GM21447 (cell line): ENCODE data around the gene FXYD6.
"Not testable (repeated sequence)": the region's sequence is repeated elsewhere in the genome, so short reads cannot be mapped to it uniquely, and the experiment has no call there.

Source experiments
- ATAC-seq: cut with Tn5 transposase; IDR thresholded peaks from one replicate; pipeline ENCODE4 v1.9.1; 2021; ENCODE audit not compliant: unreplicated experiment

The FXYD6 gene

DNA sequence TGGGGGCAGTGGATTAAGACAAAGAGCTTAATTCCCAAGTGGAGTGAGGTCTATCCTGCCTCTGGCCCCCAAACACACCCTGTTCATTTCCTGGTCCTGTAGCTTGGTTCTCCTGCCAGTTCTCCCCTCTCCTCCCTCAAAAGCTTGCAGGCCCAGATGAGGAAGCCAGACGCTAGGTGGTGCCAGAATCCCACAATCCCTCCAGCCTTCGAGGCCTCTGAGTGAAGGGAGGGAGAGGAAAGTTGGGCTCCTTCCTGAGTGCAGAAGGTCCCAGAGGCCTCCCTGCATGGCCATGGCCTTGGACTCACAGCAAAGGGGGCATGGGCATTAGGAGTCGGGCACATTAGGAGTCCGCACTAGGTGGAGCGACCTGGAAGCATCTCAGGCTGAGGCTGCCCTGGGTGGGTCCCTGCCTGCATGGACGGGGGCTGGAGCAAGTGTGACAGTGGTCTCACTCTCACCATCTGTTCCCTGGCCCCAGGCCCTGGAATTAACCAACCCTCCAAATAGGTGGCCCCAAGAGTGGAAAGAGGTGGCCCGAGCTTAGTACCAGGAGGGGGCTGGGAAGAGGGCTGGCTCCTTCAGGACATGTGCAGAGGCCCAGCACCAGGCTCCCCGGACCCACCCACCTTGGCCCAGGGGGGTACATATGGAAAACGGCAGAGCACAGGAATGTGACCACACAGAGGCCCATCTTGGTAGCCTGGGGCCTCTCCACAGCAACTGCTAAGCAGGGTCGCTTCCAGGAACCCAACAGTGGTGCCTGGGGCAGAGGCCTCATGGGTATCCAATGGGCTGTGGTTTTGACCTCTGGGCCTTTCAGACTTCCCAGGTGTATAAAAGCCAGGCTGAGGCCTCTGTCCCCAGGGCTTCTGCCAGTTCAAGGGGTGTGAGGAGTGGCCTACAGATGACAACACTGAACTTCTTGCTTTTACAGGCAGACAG is 57.1 kb downstream of the FXYD6 start:
- ATAC-seq, result no peak

DNA sequence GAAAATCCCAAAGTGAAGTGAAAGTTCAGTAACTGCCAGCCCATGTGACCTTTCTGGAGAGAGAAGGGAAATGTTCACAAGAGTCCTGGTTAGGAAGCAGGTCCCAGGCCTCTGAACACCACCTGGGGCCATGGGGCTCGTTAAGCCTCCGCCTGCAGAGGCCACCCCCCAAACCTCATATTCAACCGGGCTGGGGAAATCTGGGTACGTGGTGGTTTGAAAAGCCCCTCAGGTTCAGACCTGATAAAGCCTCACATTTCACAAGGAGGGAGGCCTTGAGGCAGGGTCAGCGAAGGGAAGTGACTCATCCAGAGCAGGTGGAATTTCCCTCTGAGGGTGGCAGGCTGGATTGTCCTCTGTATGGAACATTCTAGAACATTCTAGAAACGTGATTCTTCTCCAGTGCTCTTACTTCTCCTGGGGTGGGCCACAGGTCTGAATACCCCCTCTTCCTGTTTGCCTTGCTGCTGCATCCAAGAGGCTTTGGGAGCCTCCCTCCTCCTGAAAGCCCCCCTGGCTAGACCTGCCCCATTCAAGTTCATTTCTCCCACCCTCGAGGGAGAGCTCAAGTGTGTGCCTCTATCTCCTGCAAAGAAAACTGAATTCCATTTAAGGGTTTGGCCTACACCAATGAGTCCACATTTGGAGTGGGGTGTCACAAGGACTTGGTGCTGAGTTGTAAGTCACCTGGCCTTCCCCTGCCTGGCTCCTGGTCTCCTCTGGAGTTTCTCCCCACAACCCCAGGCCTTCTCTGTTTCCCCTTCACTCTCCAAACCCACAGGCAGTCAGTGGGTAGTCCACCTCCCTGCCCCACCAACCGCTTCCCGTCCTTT is 58.2 kb downstream of the FXYD6 start:
- peak; percentile 12 for ATAC-seq

DNA sequence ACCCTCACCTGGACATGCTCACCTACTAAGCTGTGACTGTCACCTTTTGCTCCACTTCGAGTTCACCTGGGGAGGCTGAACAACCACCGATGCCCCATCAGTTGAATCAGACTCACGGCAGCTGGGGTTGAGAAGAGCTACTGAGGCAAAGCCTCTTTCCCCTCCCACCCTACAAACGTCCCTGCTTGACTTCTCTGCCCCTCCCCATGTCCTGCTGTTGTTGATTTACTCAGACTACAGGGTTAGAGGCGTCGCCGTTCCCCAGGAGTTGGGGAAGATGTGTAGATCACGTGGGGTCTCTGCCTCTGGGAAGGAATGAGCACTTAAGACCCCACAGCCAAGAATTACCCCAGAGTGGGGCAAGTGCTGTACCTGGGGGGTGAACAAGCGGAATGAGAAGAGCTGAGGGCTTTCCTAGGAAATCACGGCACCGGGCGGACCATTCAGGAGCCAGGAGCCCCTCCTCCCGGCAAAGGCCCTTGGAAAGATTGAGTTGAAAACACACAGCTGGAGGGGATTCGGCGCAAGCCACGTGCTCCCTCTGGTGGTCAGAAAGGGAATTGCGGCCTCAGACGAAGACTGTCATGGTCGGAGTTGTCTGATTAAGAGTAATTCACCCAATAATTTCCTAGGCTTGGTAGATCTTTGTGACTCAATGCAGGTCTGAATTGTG is 59.0 kb downstream of the FXYD6 start:
- peak; percentile 22 for ATAC-seq

DNA sequence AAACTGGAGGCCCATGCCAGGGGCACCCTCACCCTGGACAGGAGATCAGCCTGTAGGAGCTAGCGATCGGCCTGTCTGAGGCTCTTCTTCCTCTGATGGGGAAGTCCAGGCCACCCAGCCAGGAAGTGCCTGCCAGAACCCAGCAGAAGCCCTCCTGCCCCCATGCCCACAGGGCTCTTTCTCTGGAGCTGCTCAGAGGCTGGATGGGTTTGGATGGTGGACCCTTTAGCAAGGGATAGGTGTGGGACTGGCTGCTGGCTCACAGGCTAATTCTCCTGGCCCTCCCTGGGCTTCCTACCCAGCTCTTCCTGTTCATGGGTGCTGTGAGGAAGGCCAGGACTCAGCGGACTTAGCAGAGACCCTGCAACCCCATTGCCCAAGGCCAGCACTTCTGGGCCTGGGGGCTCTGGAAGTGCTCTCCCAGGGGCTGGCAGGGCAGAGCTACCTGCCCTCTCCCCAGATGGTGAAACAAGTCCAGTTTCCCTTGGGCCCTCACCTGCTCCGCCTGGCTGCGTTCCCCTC is 59.6 kb downstream of the FXYD6 start:
- ATAC-seq, result no peak

DNA sequence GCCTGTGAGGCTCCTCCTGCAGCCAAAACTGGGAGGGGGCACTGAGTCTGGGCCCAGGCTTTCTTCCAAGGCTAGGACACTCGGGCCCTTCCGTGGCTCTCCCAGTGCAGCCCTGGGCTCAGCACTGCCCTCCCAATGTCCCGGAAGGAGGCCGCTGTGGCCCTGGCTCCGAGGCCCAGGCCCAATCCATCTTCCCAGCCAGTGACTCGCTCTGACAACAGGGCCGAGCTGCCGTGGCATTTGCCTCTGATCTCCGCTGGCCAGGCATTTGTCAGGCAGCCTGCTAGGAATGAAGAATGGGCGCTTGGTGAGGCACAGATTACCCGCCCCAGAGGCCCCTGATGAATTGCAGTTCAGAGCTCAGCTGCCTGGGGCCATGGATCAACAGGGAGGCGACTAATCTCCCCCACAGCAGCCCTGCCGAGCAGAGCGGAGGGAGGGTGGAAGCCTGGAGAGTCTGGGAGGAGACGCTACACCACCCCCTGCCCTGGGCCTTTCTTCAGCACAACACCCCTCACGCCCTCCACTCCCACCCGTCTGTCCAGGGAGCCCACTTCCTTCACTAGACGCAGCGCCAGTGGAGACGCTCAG is 60.2 kb downstream of the FXYD6 start:
- ATAC-seq, result no peak

DNA sequence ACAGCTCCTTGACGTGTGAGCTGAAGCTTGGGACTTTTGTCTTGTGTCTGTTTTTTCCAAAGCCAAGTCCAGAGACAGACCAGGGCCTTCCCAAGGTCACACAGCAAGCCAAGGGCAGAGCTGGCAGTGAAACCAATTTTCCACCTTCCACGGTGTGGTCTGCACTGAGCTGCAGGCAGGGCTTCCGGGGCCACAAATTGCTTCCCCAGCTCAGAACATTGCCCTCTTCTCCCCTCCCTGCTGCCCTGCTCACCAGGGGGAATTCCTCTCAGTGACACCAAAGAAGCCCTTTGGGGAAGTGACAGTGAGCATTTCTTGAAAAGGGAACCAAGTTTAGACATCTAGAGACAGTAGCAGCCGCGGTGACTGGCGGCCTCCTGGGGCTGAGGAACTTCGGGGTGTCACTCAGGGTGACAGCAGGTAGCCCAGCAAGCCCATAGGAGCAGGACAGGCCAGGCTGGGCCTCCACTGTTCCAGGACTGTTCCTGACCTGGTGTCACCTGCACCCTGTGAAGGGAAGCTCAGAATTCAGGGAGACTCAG is 61.1 kb downstream of the FXYD6 start:
- ATAC-seq, result peak; percentile 65

DNA sequence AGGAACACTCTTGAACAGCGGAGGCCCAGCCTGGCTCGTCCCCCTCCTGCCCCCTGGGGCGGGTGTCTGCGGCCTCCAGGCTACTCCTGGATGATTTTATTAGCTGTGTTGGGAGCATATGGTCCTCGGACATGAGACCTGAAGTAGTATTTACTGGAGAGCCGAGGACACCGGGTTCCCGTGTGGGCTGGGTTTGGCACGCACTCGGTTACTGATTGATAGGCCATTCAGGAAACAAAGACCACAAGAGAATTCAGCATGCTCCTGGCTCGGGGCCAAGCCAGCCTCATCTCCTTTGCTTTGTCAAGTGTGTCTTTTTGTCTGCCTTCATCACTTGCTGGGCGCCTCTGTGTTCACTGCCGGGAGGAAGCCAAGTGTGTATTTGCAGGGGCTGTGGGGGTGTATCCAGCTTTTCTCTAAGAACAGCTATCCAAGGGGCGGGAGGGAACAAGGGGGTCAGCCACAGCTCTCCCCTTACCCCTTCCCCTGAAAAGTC is 61.6 kb downstream of the FXYD6 start:
- ATAC-seq, result peak; percentile 48

DNA sequence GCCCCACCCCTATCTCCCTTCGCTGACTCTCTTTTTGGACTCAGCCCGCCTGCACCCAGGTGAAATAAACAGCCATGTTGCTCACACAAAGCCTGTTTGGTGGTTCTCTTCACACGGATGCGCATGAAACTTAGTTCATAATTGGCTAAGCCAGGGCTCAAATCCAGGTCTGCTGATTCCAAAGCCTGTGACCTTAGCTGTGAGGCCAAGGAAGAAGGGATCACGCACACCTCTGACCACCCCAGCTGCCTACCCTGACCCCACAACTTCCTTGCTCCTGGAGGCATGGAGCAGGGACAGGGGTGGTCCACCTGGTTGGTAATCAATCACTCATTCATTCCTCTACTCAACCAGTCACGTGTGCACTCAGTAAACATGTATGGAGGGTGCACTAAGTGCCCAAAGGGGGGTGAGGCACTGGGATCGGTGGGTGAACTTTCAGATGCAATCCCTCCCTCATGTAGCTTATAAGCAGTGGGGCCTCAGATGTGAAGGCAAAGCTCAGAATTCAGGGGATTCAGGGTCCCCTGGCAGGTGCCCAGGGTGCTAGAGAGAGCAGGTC is 62.2 kb downstream of the FXYD6 start:
- ATAC-seq, result peak; percentile 6

DNA sequence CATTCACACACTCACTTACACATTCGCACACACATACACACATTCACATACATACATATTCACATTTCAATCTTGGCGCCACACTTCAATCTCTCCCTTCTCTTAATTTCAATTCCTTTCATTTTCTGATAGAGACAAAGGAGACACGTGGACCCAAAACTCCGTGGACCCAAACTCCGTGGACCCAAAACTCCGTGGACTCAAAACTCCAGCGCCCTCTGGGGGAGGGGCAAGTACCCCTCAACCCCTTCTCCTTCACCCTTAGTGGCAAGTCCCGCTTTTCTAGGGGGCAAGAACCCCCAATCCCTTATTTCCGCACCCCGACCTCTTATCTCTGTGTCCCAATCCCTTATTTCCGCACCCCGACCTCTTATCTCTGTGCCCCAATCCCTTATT is 66.4 kb downstream of the FXYD6 start:
- ATAC-seq, result not testable (repeated sequence)

DNA sequence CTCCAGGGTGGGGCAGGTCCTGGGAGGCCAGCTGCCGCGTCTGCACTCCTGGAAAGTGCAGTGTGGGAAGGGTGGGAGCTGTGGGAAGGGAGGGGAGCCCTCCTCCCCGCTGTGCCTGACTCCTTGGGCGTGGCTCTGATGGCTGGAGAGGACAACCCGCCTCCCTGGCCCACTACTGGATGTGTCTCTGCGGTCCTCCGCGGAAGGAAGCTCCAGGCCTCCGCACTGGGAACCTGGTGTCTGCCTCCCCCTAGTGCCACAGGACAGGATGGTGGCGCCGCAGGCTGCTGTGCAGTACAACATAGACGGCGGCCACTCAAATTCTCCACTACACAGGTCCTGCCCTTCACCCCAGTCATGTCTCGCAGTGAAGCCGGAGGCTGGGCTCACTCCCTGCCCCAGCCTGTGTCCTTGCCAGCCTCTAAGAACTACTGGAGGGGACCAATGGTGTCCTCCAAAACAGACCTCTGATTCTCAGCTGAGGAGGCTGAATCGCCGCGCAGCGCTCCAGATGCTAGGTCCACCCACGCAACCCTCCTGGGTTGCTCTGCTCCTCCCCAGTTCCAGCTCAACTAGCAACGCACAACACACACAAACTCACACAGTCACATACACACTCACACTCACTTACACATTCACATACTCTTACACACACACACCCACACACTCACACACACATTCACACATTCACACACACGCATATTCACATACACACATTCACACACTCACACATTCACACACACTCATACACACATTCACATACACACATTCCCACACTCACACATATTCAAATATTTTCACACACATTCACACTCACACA is 67.0 kb downstream of the FXYD6 start:
- ATAC-seq, result no peak

DNA sequence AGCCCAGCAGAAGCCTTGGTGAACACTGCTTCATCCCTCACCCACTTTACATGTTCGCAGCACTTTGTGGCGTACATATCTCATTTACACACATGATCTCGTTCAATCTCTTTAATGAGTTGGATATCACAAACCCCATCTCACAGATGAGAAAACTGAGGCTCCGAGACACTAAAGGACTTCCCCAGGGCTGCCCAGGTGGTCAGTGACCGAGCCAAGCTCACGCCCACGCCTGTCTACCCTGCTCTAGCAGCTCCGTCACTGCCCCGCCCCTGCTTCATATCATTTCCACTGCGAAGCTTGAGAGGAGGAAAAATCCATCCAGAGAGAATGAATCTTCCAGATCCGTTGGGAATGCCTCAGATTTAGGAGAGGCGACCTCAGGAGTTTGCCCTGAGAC is 67.7 kb downstream of the FXYD6 start:
- ATAC-seq, result no peak

DNA sequence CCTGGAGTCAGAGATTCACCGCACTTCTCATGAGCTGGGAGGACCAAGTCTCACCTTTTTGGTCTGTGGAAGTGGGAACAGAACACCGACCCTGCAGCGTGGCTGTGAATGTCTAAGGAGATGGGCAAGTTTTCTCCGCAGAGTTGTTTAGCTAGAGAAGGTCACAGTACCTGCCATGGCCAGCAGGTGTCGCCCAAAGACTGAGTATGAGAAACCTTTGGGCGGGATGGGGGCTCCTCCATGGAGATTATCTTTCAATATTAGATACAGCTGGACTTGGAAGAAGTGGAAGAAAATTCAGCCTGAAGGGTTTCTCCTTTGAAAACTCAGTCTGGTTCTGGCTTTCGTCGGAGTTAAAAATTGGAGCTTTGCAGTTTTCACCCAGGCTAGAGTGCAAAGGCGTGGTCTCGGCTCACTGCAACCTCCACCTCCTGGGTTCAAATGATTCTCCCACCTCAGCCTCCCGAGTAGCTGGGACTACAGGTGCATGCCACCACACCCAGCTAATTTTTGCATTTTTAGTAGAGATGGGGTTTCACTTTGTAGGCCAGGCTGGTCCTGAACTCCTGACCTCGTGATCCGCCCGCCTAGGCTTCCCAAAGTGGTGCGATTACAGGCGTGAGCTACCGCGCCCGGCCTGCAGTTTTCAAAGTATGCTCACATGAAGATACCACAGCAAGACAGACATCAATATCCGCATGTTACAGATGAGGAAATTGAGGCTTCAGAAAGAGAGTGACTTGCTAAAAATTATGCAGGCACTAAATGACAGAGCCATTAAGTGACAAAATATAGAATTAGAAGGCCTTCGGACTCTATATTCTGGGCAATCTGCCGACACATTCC is 68.8 kb downstream of the FXYD6 start:
- no peak for ATAC-seq

DNA sequence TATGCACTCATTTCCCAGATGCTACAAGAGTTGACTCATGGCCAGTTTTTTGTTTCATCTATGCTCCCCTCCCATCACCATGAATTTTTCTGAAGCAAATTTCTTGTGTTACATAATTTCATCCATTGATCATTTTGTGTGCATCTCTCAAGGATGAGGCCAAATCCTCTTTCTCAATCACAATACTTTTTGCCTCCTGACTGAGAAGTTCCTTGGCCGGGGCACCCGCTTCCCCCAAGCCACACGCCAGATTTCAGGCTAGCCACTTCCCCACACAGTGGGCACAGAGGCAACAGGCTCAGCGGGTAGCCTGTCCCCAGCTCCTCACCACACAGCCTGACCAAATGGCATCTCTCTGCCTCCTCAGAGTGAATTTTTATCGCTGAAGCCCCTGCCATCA is 69.6 kb downstream of the FXYD6 start:
- ATAC-seq, result no peak

DNA sequence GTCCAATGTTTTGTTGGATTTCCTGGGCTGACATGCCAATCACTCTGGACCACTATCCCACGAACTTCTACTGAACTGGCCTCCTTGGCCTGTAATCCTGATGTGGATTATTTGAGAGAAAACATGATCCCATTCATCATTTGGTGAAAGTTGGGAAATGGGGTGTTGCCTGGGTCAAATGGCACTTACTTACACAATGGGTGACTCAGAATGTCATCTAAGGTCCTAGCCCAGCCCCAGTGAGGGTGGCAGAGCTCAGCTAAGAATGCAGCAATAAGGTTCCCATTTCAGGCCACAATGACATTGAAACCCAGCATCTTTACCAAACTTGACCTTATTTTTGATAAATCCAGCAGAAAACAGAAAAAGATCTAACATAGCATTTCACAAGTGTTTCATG is 71.4 kb downstream of the FXYD6 start:
- ATAC-seq, result no peak

DNA sequence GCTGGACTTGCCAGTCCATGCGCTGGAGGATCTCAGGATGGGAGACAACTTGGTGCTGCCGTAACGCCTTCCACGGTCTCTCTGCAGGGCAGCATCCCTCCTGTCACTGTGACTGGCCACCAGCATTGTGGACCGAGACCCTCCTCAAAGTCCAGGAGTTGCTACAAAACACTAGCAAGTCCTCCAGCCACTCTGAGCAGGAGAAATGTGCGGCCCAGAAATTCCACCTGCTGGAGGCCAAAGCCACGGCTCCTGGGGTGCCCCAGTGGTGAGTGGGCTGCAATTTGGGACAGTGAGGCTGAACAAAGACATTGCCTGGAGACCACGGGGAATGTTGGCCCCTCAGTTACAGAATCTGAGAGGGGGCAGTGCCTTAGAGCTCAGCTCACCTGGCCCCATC is 72.6 kb downstream of the FXYD6 start:
- no peak for ATAC-seq

DNA sequence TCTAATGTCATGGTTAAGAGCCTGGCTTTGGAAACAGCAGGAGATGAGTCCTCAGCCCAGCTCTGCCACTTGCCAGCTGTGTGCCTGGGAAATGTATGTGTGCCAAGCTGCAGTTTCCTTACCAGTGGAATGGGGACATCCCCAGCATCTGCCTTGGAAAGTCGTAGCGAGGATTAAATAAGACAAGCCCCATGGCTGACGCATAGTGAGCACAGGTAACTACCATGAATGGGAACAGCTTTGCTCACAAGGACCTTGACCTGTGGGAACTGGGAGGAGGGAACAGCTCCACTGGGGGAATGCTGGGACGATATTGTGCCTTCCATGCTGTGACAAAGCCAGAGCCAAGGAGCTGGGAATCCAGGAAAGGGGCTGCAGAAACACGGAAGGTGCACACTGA is 76.8 kb downstream of the FXYD6 start:
- no peak for ATAC-seq

DNA sequence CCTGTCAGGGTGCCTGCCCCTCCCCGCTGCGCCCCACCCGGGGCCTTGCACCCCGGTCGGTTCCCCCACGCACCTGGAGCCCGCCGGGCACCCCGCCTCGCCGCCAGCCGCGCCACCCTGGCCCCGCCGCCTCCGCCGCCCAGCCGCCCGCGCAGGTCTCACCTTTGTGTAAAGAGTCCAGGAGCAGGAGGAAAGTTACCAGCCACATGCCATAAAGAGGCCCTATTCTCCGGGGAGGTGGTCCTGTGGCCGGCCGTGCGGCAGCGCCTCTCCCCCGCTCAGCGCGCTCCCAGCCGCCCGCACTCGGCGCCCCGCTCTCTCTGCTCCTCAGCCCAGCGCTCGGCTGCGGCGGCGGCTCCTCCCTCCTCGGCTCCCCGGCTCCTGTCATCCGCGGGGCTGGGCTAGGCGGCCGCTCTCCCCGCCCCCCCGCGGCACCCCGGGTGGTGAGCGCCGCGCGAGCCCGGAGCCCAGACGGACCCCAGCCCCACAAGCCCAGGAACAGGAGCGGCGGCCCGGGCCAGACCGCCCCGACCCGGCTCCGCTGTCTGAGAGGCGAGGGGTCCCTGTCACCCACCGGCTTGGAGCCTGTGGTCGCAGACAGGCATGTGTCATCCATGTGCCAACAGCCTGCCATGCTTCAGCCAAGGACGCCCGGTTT is 79.5 kb downstream of the FXYD6 start, which contains the start of gene DSCAML1:
Gene DSCAML1 (minus strand): TSS at position 345 of the 658 bp plus-strand sequence. CDS start 137 bp downstream, at position 208.
- ATAC-seq, result no peak

DNA sequence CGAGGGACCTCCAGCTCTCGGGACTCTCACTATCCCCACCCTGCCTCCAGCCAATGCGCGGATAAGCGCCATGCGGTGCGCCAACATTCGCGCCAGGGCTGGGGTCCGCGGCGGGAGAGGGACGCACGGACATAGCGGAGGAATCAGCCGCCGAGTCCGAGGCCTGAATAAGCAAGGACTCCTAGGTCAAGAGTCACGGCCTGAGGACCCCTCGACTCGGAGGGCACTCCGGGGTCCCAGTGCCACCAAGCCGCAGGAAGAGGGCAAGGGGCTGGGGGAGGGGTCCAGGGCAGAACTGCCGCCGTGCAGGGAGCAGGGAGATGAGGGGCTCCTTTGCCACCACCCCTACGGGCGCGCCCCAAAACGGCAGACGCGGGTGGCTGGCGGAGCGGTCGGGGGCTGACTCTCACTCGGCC is 80.0 kb downstream of the FXYD6 start:
- ATAC-seq, result no peak
